Nephron progenitor cell (in vitro differentiated cells): Measurements from ENCODE around the gene GPS2.

Experiments used
- DNase-seq: peaks from one replicate; pipeline ENCODE4 v3.0.0; 2021
- H3K27ac Mint-ChIP-seq: 2 replicates; pipeline ENCODE4 v1.8.0; 2021; ENCODE audit warnings: mild to moderate bottlenecking, moderate library complexity, mixed read lengths
- H3K27me3 Mint-ChIP-seq: 2 replicates; pipeline ENCODE4 v1.8.0; 2021; ENCODE audit warnings: mild to moderate bottlenecking, low read depth, mixed read lengths; ENCODE audit not compliant: poor library complexity
- H3K36me3 Mint-ChIP-seq: 2 replicates; pipeline ENCODE4 v1.8.0; 2021; ENCODE audit warnings: low read depth, mixed read lengths
- H3K4me1 Mint-ChIP-seq: 2 replicates; pipeline ENCODE4 v1.8.0; 2021; ENCODE audit warnings: mixed read lengths
- H3K4me3 Mint-ChIP-seq: 2 replicates; pipeline ENCODE4 v1.8.0; 2021; ENCODE audit warnings: mild to moderate bottlenecking, moderate library complexity, mixed read lengths
- H3K9me3 Mint-ChIP-seq: 2 replicates; pipeline ENCODE4 v1.8.0; 2021; ENCODE audit warnings: mild to moderate bottlenecking, moderate library complexity, mixed read lengths
- CTCF ChIP-seq: fragments of 200-600 bp; sonication (generic); IDR thresholded peaks from 2 replicates; pipeline ENCODE4 v1.5.0; 2021; ENCODE audit warnings: antibody characterized with exemption

GPS2 gene

DNA sequence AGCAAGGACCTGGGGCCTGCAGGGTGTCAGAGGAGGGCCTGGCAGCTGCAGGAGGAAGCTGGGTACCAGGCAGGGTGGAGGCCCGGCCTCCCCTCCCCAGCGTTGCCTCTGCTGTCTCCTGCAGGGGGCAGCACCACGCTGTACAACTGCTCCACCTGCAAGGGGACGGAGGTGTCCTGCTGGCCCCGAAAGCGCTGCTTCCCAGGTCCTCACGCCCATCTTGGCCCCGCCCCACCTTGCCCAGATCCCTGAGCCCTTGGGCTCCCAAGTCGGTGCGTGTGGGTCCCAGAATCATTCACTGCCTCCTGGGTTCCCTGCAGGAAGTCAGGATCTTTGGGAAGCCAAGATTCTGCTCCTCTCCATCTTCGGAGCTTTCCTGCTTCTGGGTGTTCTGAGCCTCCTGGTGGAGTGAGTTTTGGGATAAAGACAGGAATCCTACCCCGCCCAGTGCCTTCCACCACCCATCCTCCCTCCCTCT, 41.0 kb upstream of the GPS2 start:
- Mint-ChIP-seq H3K36me3 (no peaks in the 10 kb centered on the region), H3K4me1 (peaks cover 25% of the 10 kb centered on the region), H3K9me3 (no peaks in the 10 kb centered on the region), H3K27me3 (peaks cover 11% of the 10 kb centered on the region), H3K27ac (no peak overlapping the region), H3K4me3 (no peak overlapping the region)
- peak; percentile 83 for TF ChIP-seq CTCF
- peak; percentile 88 for DNase-seq

GRCh38 chr17:7355573-7355972, 40.4 kb upstream of the GPS2 start:
- no peak for TF ChIP-seq CTCF
- DNase-seq, result no peak
- H3K4me1 Mint-ChIP-seq, result peaks cover 25% of the 10 kb centered on the region
- H3K27ac Mint-ChIP-seq, result no peak overlapping the region
- peaks cover 11% of the 10 kb centered on the region for H3K27me3 Mint-ChIP-seq
- no peaks in the 10 kb centered on the region for H3K9me3 Mint-ChIP-seq
- no peak overlapping the region for H3K4me3 Mint-ChIP-seq
- H3K36me3 Mint-ChIP-seq, result no peaks in the 10 kb centered on the region

- DNase-seq, result no peak
These were observed 39.9 kb upstream of the GPS2 start, which contains the start of gene TMEM95 for GRCh38 chr17:7355053-7355452. TMEM95 (plus strand) TSS chr17:7355156; CDS start chr17:7355205, 49 bp downstream.

GRCh38 chr17:7354262-7354843, 39.2 kb upstream of the GPS2 start:
- H3K4me3 Mint-ChIP-seq, result peak overlapping the region; percentile 25

More at GRCh38 chr17:7355053-7355452, 39.9 kb upstream of the GPS2 start, which contains the start of gene TMEM95:
- no peak for TF ChIP-seq CTCF
- Mint-ChIP-seq H3K27me3 (peaks cover 11% of the 10 kb centered on the region), H3K9me3 (no peaks in the 10 kb centered on the region), H3K4me1 (peaks cover 31% of the 10 kb centered on the region), H3K27ac (no peak within 1 kb of the TSS), H3K4me3 (peak within 1 kb of the TSS; percentile 45), H3K36me3 (no peaks in the 10 kb centered on the region)

DNA sequence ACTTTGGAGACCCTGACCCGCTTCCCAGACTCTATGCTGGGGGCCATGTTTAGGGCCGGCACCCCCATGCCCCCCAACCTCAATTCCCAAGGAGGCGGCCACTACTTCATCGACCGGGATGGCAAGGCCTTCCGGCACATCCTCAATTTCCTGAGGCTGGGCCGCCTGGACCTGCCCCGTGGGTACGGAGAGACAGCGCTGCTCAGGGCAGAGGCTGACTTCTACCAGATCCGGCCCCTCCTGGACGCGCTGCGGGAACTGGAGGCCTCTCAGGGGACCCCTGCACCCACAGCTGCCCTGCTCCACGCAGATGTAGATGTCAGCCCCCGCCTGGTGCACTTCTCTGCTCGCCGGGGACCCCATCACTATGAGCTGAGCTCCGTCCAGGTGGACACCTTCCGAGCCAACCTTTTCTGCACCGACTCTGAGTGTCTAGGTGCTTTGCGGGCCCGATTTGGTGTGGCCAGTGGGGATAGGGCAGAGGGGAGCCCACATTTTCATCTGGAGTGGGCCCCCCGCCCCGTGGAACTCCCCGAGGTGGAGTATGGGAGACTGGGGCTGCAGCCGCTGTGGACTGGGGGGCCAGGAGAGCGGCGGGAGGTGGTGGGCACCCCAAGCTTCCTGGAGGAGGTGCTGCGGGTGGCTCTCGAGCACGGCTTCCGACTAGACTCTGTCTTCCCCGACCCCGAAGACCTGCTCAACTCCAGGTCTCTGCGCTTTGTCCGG, 37.9 kb upstream of the GPS2 start:
- H3K4me3 Mint-ChIP-seq, result peak overlapping the region; percentile 89
- no peak for DNase-seq
- H3K36me3 Mint-ChIP-seq, result no peaks in the 10 kb centered on the region
- peaks cover 7% of the 10 kb centered on the region for H3K27me3 Mint-ChIP-seq
- TF ChIP-seq CTCF, result no peak
- peaks cover 50% of the 10 kb centered on the region for H3K4me1 Mint-ChIP-seq
- H3K9me3 Mint-ChIP-seq, result no peaks in the 10 kb centered on the region
- peak overlapping the region; percentile 72 for H3K27ac Mint-ChIP-seq

More at GRCh38 chr17:7354262-7354843, 39.2 kb upstream of the GPS2 start:
- Mint-ChIP-seq H3K36me3 (no peaks in the 10 kb centered on the region), H3K9me3 (no peaks in the 10 kb centered on the region), H3K4me1 (peaks cover 38% of the 10 kb centered on the region), H3K27me3 (peaks cover 8% of the 10 kb centered on the region), H3K27ac (no peak overlapping the region)
- no peak for DNase-seq
- TF ChIP-seq CTCF, result no peak
